Measurements from ENCODE around the gene NBEA. TPM values are rescaled to one million over a fixed set of nuclear protein-coding genes. Genes with fewer than 3 reads are reported as not detected.

NBEA gene
- total RNA-seq, 2 donors from 2014 or later, result 15.2 to 15.9 TPM

GRCh38 chr13:35684432-35684831 is 742.4 kb downstream of the NBEA start:
- TF ChIP-seq CTCF (conservative IDR thresholded peaks at IDR 0.05), result no peak
- DNase-seq, result no peak
- no peaks in the 10 kb centered on the region for H3K9me3 Mint-ChIP-seq
- H3K4me1 Mint-ChIP-seq, result peaks cover 7% of the 10 kb centered on the region
- H3K27me3 Mint-ChIP-seq (ENCODE audit: insufficient read depth), result peaks cover 2% of the 10 kb centered on the region
- 90 to 92% methylated on average over 3 to 5 of the region's 5 CpGs for WGBS, 2 experiments (ENCODE audit: insufficient coverage in 1 of 2, insufficient read length in 1 of 2)
- H3K36me3 ChIP-seq (ENCODE audit: control insufficient read depth, insufficient read depth, low read length), result no peaks in the 10 kb centered on the region
- no peak overlapping the region for H3K9ac ChIP-seq (ENCODE audit: extremely low read depth, low read length, poor library complexity, severe bottlenecking)
- no peak overlapping the region for H3K4me3 ChIP-seq (ENCODE audit: low read length)
- no peak overlapping the region for H3K27ac ChIP-seq (ENCODE audit: low read depth, low read length)
- H3K9me3 ChIP-seq (ENCODE audit: control insufficient read depth, low read length), result no peaks in the 10 kb centered on the region
- H3K4me3 Mint-ChIP-seq, result no peak overlapping the region
- no peaks in the 10 kb centered on the region for H3K4me1 ChIP-seq (ENCODE audit: control insufficient read depth, insufficient read depth, low read length)
- no peaks in the 10 kb centered on the region for H3K27me3 ChIP-seq (ENCODE audit: control insufficient read depth, insufficient read depth, low read length, poor library complexity, severe bottlenecking)
- no peak overlapping the region for H3K27ac Mint-ChIP-seq
- H3K36me3 Mint-ChIP-seq (ENCODE audit: low read depth), result no peaks in the 10 kb centered on the region

- peaks cover 7% of the 10 kb centered on the region for H3K4me1 Mint-ChIP-seq
- H3K9me3 Mint-ChIP-seq, result no peaks in the 10 kb centered on the region
- TF ChIP-seq CTCF (conservative IDR thresholded peaks at IDR 0.05), result no peak
These were observed 745.3 kb downstream of the NBEA start for GRCh38 chr13:35687336-35687735.

DNA sequence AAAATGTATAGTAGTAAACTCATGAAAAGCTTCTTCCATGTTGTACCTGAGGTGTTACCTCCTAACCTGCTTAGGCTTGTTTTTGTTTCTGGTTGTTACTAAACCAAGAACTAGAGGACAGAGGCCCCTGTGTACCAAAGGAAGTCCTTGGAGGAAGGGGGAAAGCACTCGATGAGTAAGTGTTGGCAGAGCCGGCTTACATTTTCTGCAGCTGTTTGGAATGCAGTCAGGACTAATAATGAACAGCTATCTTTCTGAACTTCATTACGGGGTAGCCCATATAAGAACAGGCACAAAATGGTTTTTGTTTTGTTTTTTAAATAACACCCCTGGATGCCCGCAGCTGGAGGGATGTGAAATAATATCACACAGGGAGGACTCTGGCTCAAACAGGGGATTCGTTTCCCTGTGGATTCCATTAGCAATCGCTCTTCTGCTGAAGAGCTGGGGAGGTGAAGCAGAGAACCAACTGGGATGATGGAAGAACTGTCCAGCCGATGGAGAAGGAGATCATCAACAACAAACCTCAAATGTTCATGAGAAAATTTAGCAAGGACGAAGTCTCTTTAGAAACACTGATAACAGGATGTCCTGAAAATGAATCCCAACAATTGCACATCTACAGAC is 748.6 kb downstream of the NBEA start:
- no peaks in the 10 kb centered on the region for H3K4me1 ChIP-seq (ENCODE audit: control insufficient read depth, insufficient read depth, low read length)
- no peaks in the 10 kb centered on the region for H3K27me3 Mint-ChIP-seq (ENCODE audit: insufficient read depth)
- H3K36me3 ChIP-seq (ENCODE audit: control insufficient read depth, insufficient read depth, low read length), result no peaks in the 10 kb centered on the region
- no peak overlapping the region for H3K27ac ChIP-seq (ENCODE audit: low read depth, low read length)
- no peak for TF ChIP-seq CTCF (conservative IDR thresholded peaks at IDR 0.05)
- no peak overlapping the region for H3K4me3 Mint-ChIP-seq
- peaks cover 7% of the 10 kb centered on the region for H3K4me1 Mint-ChIP-seq
- no peaks in the 10 kb centered on the region for H3K9me3 ChIP-seq (ENCODE audit: control insufficient read depth, low read length)
- H3K9me3 Mint-ChIP-seq, result no peaks in the 10 kb centered on the region
- no peak overlapping the region for H3K4me3 ChIP-seq (ENCODE audit: low read length)
- peak; percentile 23 for DNase-seq
- no peaks in the 10 kb centered on the region for H3K27me3 ChIP-seq (ENCODE audit: control insufficient read depth, insufficient read depth, low read length, poor library complexity, severe bottlenecking)
- no peaks in the 10 kb centered on the region for H3K36me3 Mint-ChIP-seq (ENCODE audit: low read depth)
- no peak overlapping the region for H3K27ac Mint-ChIP-seq
- 90 to 97% methylated on average over 6 to 8 of the region's 8 CpGs for WGBS, 2 experiments (ENCODE audit: insufficient coverage in 1 of 2, insufficient read length in 1 of 2)
- H3K9ac ChIP-seq (ENCODE audit: extremely low read depth, low read length, poor library complexity, severe bottlenecking), result no peak overlapping the region

More at GRCh38 chr13:35687336-35687735, 745.3 kb downstream of the NBEA start:
- Histone ChIP-seq H3K9ac (ENCODE audit: extremely low read depth, low read length, poor library complexity, severe bottlenecking) (no peak overlapping the region), H3K27ac (ENCODE audit: low read depth, low read length) (no peak overlapping the region), H3K4me3 (ENCODE audit: low read length) (no peak overlapping the region), H3K9me3 (ENCODE audit: control insufficient read depth, low read length) (no peaks in the 10 kb centered on the region), H3K27me3 (ENCODE audit: control insufficient read depth, insufficient read depth, low read length, poor library complexity, severe bottlenecking) (no peaks in the 10 kb centered on the region), H3K4me1 (ENCODE audit: control insufficient read depth, insufficient read depth, low read length) (no peaks in the 10 kb centered on the region), H3K36me3 (ENCODE audit: control insufficient read depth, insufficient read depth, low read length) (no peaks in the 10 kb centered on the region)
- DNase-seq, result no peak
- Mint-ChIP-seq H3K27ac (no peak overlapping the region), H3K36me3 (ENCODE audit: low read depth) (no peaks in the 10 kb centered on the region), H3K27me3 (ENCODE audit: insufficient read depth) (peaks cover 2% of the 10 kb centered on the region), H3K4me3 (no peak overlapping the region)
- 82% methylated on average over 3 of the region's 4 CpGs; no CpG with 5 or more reads in 1 of the 2 experiments for WGBS, 2 experiments (ENCODE audit: insufficient coverage in 1 of 2, insufficient read length in 1 of 2)
